Cardiac muscle cell (in vitro differentiated cells and primary cell): ENCODE measurements around the gene KIF1A. TPM values are rescaled to one million over a fixed set of nuclear protein-coding genes. Genes with fewer than 3 reads are reported as not detected.

ENCODE experiments used
- DNase-seq, 2 donors: peaks; one replicate each; pipeline versions ENCODE4 v3.0.0 to v3.0.0-alpha.2; 2010 to 2017; ENCODE audit warnings: low read depth in 1 of 2, low spot score in 1 of 2
- H3K27ac ChIP-seq: fragments of 200-600 bp; sonication (generic); 2 replicates; pipeline ENCODE4 v1.5.1; 2016
- H3K27me3 ChIP-seq: fragments of 200-600 bp; sonication (generic); 2 replicates; pipeline ENCODE4 v1.6.0; 2016; ENCODE audit warnings: control low read depth
- H3K36me3 ChIP-seq: fragments of 200-600 bp; sonication (generic); 2 replicates; pipeline ENCODE4 v1.5.1; 2016; ENCODE audit warnings: control low read depth
- H3K4me1 ChIP-seq: fragments of 200-600 bp; sonication (generic); 2 replicates; pipeline ENCODE4 v1.8.1; 2017; ENCODE audit warnings: low read depth, mild to moderate bottlenecking, mixed run types
- H3K4me3 ChIP-seq: fragments of 200-600 bp; sonication (generic); 2 replicates; pipeline ENCODE4 v1.5.1; 2016; ENCODE audit warnings: mild to moderate bottlenecking
- H3K9me3 ChIP-seq: fragments of 200-600 bp; sonication (generic); 2 replicates; pipeline ENCODE4 v1.5.1; 2017; ENCODE audit warnings: low read depth, mild to moderate bottlenecking, control low read depth
- CTCF ChIP-seq: IDR thresholded peaks from 2 replicates; pipeline ENCODE4 v1.5.1; 2012; ENCODE audit warnings: low read depth, mild to moderate bottlenecking, low read length
- polyA plus RNA-seq: library from polyadenylated mRNA; unstranded; fragments of >200 nt; fragmentation: Nextera tagmentation; extraction: Ambion mirVana; gene quantifications from 2 replicates; pipeline ENCODE4 v1.2.1, GENCODE V29; 2016
- total RNA-seq: library from RNA; depleted of rRNA; stranded (reverse); fragments of >200 nt; gene quantifications from 2 replicates; pipeline ENCODE4 v1.2.3, GENCODE V29; 2016

The KIF1A gene
- total and polyA plus RNA-seq, 2 experiments from 2014 or later, result 6.3 to 14.1 TPM

DNA sequence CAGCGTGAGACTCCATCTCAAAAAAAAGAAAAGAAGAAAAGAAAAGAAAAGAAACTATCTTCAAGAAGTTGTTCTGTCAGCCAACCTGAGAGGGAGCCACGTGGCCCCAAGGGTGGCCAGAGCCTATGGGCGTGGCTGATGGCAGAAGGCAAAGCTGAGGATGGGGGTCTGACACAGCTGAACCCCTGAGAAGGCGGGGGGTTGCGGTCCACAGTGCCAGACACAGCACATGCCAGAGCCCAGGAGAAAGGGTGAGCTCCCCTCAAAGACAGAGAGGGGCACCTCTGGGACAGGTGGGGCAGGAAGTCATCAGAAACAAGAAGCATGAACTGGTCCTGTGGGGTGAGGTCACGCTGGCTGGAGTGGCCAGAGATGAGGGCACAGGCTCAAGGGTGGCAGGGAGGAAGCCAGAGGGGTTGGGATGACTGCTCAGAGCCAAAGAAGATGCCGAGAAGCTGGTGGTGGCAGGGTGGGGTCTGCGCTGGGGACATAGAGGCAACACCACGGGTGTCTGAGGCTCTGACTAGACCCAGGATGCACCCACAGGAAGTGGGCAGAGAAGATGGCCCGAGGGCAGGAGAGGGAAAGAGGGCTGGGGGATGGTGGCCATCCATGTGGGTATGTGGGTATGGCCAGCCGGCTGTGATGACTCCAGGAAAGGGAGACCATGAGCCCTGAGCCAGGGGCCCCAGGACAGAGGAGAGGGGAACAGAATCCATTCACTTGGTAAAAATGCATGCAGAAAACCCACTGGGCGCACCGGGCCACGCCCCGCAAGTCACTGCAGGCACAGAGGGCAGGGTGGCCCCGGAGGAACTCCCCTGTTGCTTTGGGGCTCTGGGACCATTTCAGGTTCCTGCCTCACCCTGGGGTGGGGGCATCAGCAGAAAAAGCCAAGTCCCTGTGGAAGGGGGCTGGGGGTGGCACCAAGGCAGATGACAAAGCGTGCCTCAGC, 8.4 kb downstream of the KIF1A start:
- H3K9me3 ChIP-seq, result no peaks in the 10 kb centered on the region
- H3K4me1 ChIP-seq, result no peaks in the 10 kb centered on the region
- no peak overlapping the region for H3K4me3 ChIP-seq
- TF ChIP-seq CTCF, result no peak
- no peaks in the 10 kb centered on the region for H3K36me3 ChIP-seq
- DNase-seq, result no peak
- H3K27me3 ChIP-seq, result peaks cover 5% of the 10 kb centered on the region
- H3K27ac ChIP-seq, result no peak overlapping the region

- no peak for TF ChIP-seq CTCF
- Histone ChIP-seq H3K27ac (no peak overlapping the region), H3K27me3 (no peaks in the 10 kb centered on the region), H3K4me3 (no peak overlapping the region), H3K4me1 (no peaks in the 10 kb centered on the region), H3K9me3 (no peaks in the 10 kb centered on the region), H3K36me3 (no peaks in the 10 kb centered on the region)
- DNase-seq, result no peak
These were observed 9.4 kb downstream of the KIF1A start for GRCh38 chr2:240810621-240811020.

DNA sequence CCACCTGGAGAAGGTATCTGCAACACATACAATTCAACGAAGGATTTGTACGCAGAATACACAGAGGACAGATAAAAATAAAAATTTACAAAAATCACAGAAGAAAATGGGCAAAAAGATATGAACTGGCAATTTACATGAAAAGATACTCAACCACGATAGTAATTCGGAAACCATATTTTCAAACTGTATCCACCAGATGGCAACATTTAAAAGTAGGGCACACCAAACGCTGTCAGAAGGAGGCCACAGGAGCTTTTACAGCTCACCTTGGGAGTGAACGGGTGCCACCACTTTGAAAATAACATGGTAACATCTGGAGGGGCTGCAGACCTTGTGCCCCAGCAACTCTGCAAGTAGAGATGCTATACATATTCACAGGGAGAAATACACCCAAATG, 9.8 kb downstream of the KIF1A start:
- no peak for TF ChIP-seq CTCF
- H3K4me1 ChIP-seq, result no peaks in the 10 kb centered on the region
- no peak overlapping the region for H3K4me3 ChIP-seq
- no peaks in the 10 kb centered on the region for H3K27me3 ChIP-seq
- H3K9me3 ChIP-seq, result no peaks in the 10 kb centered on the region
- DNase-seq, result peak in 1 of 2 donors; percentile 6
- H3K27ac ChIP-seq, result no peak overlapping the region
- no peaks in the 10 kb centered on the region for H3K36me3 ChIP-seq

- H3K4me1 ChIP-seq, result no peaks in the 10 kb centered on the region
- H3K36me3 ChIP-seq, result no peaks in the 10 kb centered on the region
- no peak for DNase-seq
These were observed 10.7 kb downstream of the KIF1A start for GRCh38 chr2:240809276-240809675.

GRCh38 chr2:240806459-240806858, 13.6 kb downstream of the KIF1A start:
- Histone ChIP-seq H3K4me1 (no peaks in the 10 kb centered on the region), H3K27me3 (no peaks in the 10 kb centered on the region), H3K4me3 (no peak overlapping the region), H3K9me3 (no peaks in the 10 kb centered on the region), H3K27ac (no peak overlapping the region), H3K36me3 (no peaks in the 10 kb centered on the region)
- no peak for DNase-seq
- TF ChIP-seq CTCF, result no peak

More at GRCh38 chr2:240809276-240809675, 10.7 kb downstream of the KIF1A start:
- TF ChIP-seq CTCF, result no peak
- H3K27ac ChIP-seq, result no peak overlapping the region
- H3K9me3 ChIP-seq, result no peaks in the 10 kb centered on the region
- H3K27me3 ChIP-seq, result no peaks in the 10 kb centered on the region
- no peak overlapping the region for H3K4me3 ChIP-seq
